ENCODE data around the gene DNAJC6.

DNAJC6 gene

GRCh38 chr1:65459397-65459768 lies 150.0 kb downstream of the DNAJC6 start:
- DNase-seq = peak in 3 of 56 donors; percentile 1 to 9 (median 2)

All from nucleus accumbens (tissue), 56 donors.